ENCODE data around the gene SBF2.

SBF2 gene

GRCh38 chr11:9740202-9740883 lies 553.7 kb downstream of the SBF2 start:
- no peak overlapping the region for H3K9ac ChIP-seq (ENCODE audit: low read depth, low read length)
- H3K9me3 ChIP-seq (ENCODE audit: control insufficient read depth, insufficient read depth, low read length), result no peaks in the 10 kb centered on the region
- peaks cover 25% of the 10 kb centered on the region for H3K36me3 ChIP-seq (ENCODE audit: insufficient read depth, low read length)
- no peaks in the 10 kb centered on the region for H3K4me1 ChIP-seq (ENCODE audit: insufficient read depth, low read length)

GRCh38 chr11:9739123-9739900 lies 554.7 kb downstream of the SBF2 start:
- no peaks in the 10 kb centered on the region for H3K4me1 ChIP-seq (ENCODE audit: insufficient read depth, low read length)
- H3K36me3 ChIP-seq (ENCODE audit: insufficient read depth, low read length), result peaks cover 25% of the 10 kb centered on the region

GRCh38 chr11:9738707-9739106 lies 555.3 kb downstream of the SBF2 start:
- Histone ChIP-seq H3K9me3 (ENCODE audit: control insufficient read depth, insufficient read depth, low read length) (no peaks in the 10 kb centered on the region), H3K4me1 (ENCODE audit: insufficient read depth, low read length) (no peaks in the 10 kb centered on the region), H3K36me3 (ENCODE audit: insufficient read depth, low read length) (peaks cover 25% of the 10 kb centered on the region), H3K9ac (ENCODE audit: low read depth, low read length) (no peak overlapping the region)

More at GRCh38 chr11:9739123-9739900, 554.7 kb downstream of the SBF2 start:
- Histone ChIP-seq H3K9ac (ENCODE audit: low read depth, low read length) (no peak overlapping the region), H3K9me3 (ENCODE audit: control insufficient read depth, insufficient read depth, low read length) (no peaks in the 10 kb centered on the region)

GRCh38 chr11:9738116-9738515 lies 555.9 kb downstream of the SBF2 start:
- Histone ChIP-seq H3K9me3 (ENCODE audit: control insufficient read depth, insufficient read depth, low read length) (no peaks in the 10 kb centered on the region), H3K36me3 (ENCODE audit: insufficient read depth, low read length) (peaks cover 27% of the 10 kb centered on the region), H3K9ac (ENCODE audit: low read depth, low read length) (no peak overlapping the region), H3K4me1 (ENCODE audit: insufficient read depth, low read length) (no peaks in the 10 kb centered on the region)

GRCh38 chr11:9736365-9736764 lies 557.7 kb downstream of the SBF2 start:
- peaks cover 31% of the 10 kb centered on the region for H3K36me3 ChIP-seq (ENCODE audit: insufficient read depth, low read length)
- no peaks in the 10 kb centered on the region for H3K9me3 ChIP-seq (ENCODE audit: control insufficient read depth, insufficient read depth, low read length)
- H3K4me1 ChIP-seq (ENCODE audit: insufficient read depth, low read length), result no peaks in the 10 kb centered on the region
- H3K9ac ChIP-seq (ENCODE audit: low read depth, low read length), result no peak overlapping the region

- Histone ChIP-seq H3K9me3 (ENCODE audit: control insufficient read depth, insufficient read depth, low read length) (no peaks in the 10 kb centered on the region), H3K4me1 (ENCODE audit: insufficient read depth, low read length) (no peaks in the 10 kb centered on the region), H3K9ac (ENCODE audit: low read depth, low read length) (no peak overlapping the region), H3K36me3 (ENCODE audit: insufficient read depth, low read length) (peaks cover 29% of the 10 kb centered on the region)
These were observed 558.1 kb downstream of the SBF2 start for GRCh38 chr11:9735919-9736318.

- Histone ChIP-seq H3K36me3 (ENCODE audit: insufficient read depth, low read length) (peaks cover 23% of the 10 kb centered on the region), H3K9me3 (ENCODE audit: control insufficient read depth, insufficient read depth, low read length) (no peaks in the 10 kb centered on the region), H3K4me1 (ENCODE audit: insufficient read depth, low read length) (no peaks in the 10 kb centered on the region), H3K9ac (ENCODE audit: low read depth, low read length) (no peak overlapping the region)
These were observed 558.8 kb downstream of the SBF2 start for GRCh38 chr11:9735236-9735635.

GRCh38 chr11:9733212-9733611 lies 560.8 kb downstream of the SBF2 start:
- Histone ChIP-seq H3K9ac (ENCODE audit: low read depth, low read length) (no peak overlapping the region), H3K4me1 (ENCODE audit: insufficient read depth, low read length) (no peaks in the 10 kb centered on the region), H3K9me3 (ENCODE audit: control insufficient read depth, insufficient read depth, low read length) (no peaks in the 10 kb centered on the region), H3K36me3 (ENCODE audit: insufficient read depth, low read length) (peaks cover 14% of the 10 kb centered on the region)

GRCh38 chr11:9732453-9732852 lies 561.6 kb downstream of the SBF2 start:
- Histone ChIP-seq H3K9me3 (ENCODE audit: control insufficient read depth, insufficient read depth, low read length) (no peaks in the 10 kb centered on the region), H3K4me1 (ENCODE audit: insufficient read depth, low read length) (no peaks in the 10 kb centered on the region), H3K9ac (ENCODE audit: low read depth, low read length) (no peak overlapping the region), H3K36me3 (ENCODE audit: insufficient read depth, low read length) (peaks cover 17% of the 10 kb centered on the region)

- Histone ChIP-seq H3K36me3 (ENCODE audit: insufficient read depth, low read length) (peaks cover 15% of the 10 kb centered on the region), H3K9me3 (ENCODE audit: control insufficient read depth, insufficient read depth, low read length) (no peaks in the 10 kb centered on the region), H3K4me1 (ENCODE audit: insufficient read depth, low read length) (no peaks in the 10 kb centered on the region), H3K9ac (ENCODE audit: low read depth, low read length) (no peak overlapping the region)
These were observed 562.8 kb downstream of the SBF2 start for GRCh38 chr11:9731256-9731655.

Data from ES-I3 (cell line).